HEK293T (cell line): Measurements from ENCODE around the gene TRAPPC1.
A peak's percentile ranks its signal among the peaks of the same experiment; 100 is the strongest.

Source experiments
- CTCF ChIA-PET: fragments of 350-600 bp; formaldehyde crosslinking; extraction: SDS; loops from one replicate; lab custom pipeline; 2021; ENCODE audit warnings: antibody characterized with exemption, inconsistent platforms; lab: Yijun Ruan, JAX
- POLR2A ChIA-PET: fragments of 350-600 bp; formaldehyde crosslinking; extraction: SDS; loops from one replicate; lab custom pipeline; 2020; ENCODE audit warnings: antibody characterized with exemption, inconsistent platforms; lab: Yijun Ruan, JAX
- DNase-seq: peaks from one replicate; pipeline ENCODE4 v3.0.0; 2012; ENCODE audit warnings: mixed read lengths; ENCODE audit errors: extremely low spot score
- ARNT ChIP-seq: fragments of 450-650 bp; IDR thresholded peaks from 2 replicates; pipeline ENCODE4 v1.6.1; 2017; ENCODE audit warnings: mild to moderate bottlenecking
- BHLHE40 ChIP-seq: fragments of 450-650 bp; IDR thresholded peaks from 2 replicates; pipeline ENCODE4 v1.6.1; 2016; ENCODE audit warnings: mild to moderate bottlenecking, moderate library complexity, borderline replicate concordance
- CTBP1 ChIP-seq: fragments of 450-650 bp; IDR thresholded peaks from 2 replicates; pipeline ENCODE4 v1.6.1; 2016; ENCODE audit warnings: borderline replicate concordance
- ELF4 ChIP-seq: fragments of 450-650 bp; IDR thresholded peaks from 2 replicates; pipeline ENCODE4 v1.6.1; 2017; ENCODE audit warnings: antibody characterized with exemption
- FOXA1 ChIP-seq: fragments of 450-650 bp; IDR thresholded peaks from 2 replicates; pipeline ENCODE4 v1.6.1; 2016; ENCODE audit warnings: mild to moderate bottlenecking
- FOXK2 ChIP-seq: fragments of 450-650 bp; IDR thresholded peaks from 2 replicates; pipeline ENCODE4 v1.6.1; 2016; ENCODE audit warnings: mild to moderate bottlenecking
- FOXM1 ChIP-seq: fragments of 450-650 bp; IDR thresholded peaks from 2 replicates; pipeline ENCODE4 v1.6.1; 2017; ENCODE audit warnings: mild to moderate bottlenecking, borderline replicate concordance
- HDGF ChIP-seq: fragments of 450-650 bp; IDR thresholded peaks from 2 replicates; pipeline ENCODE4 v1.6.1; 2017; ENCODE audit warnings: antibody characterized with exemption, borderline replicate concordance
- L3MBTL2 ChIP-seq: fragments of 450-650 bp; conservative IDR thresholded peaks from 2 replicates; pipeline ENCODE4 v1.6.1; 2016; ENCODE audit warnings: mild to moderate bottlenecking
- LEF1 ChIP-seq: fragments of 450-650 bp; IDR thresholded peaks from 2 replicates; pipeline ENCODE4 v1.6.1; 2017; ENCODE audit warnings: mild to moderate bottlenecking, borderline replicate concordance
- NFRKB ChIP-seq: fragments of 450-650 bp; IDR thresholded peaks from 2 replicates; pipeline ENCODE4 v1.6.1; 2016; ENCODE audit warnings: mild to moderate bottlenecking, moderate library complexity
- SP1 ChIP-seq: fragments of 450-650 bp; IDR thresholded peaks from 2 replicates; pipeline ENCODE4 v1.6.1; 2017
- SUZ12 ChIP-seq: fragments of 450-650 bp; IDR thresholded peaks from 2 replicates; pipeline ENCODE4 v1.6.1; 2016; ENCODE audit warnings: mild to moderate bottlenecking
- TARDBP ChIP-seq: fragments of 450-650 bp; IDR thresholded peaks from 2 replicates; pipeline ENCODE4 v1.6.1; 2016
- ZNF384 ChIP-seq: fragments of 450-650 bp; IDR thresholded peaks from 2 replicates; pipeline ENCODE4 v1.6.1; 2016
- TF ChIP-seq, protein P1 (sequence below): fragments of 450-650 bp; IDR thresholded peaks from 2 replicates; pipeline ENCODE4 v1.6.1; 2016

TRAPPC1 gene

DNA sequence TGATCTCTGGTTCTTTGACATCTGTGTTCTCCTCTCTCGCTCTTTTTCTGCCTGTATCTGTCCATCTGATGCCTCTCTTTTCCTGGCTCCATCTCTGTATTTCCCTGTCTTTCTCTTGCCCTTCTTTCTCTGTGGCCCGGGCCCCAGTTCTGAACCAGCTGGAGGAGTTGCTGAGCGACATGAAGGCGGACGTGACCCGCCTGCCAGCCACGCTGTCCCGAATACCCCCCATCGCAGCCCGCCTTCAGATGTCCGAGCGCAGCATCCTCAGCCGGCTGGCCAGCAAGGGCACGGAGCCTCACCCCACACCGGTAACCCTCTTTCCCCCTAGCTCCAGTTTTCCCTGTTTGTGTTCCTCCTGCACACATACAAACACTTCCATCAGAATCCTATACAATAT is 21.5 kb downstream of the TRAPPC1 start:
- ChIA-PET CTCF (no interaction called here), POLR2A (no interaction called here)
- TF ChIP-seq ZNF384 (no peak), CTBP1 (no peak), ELF4 (no peak), FOXA1 (no peak), HDGF (no peak)
- TF ChIP-seq, protein P1, sequence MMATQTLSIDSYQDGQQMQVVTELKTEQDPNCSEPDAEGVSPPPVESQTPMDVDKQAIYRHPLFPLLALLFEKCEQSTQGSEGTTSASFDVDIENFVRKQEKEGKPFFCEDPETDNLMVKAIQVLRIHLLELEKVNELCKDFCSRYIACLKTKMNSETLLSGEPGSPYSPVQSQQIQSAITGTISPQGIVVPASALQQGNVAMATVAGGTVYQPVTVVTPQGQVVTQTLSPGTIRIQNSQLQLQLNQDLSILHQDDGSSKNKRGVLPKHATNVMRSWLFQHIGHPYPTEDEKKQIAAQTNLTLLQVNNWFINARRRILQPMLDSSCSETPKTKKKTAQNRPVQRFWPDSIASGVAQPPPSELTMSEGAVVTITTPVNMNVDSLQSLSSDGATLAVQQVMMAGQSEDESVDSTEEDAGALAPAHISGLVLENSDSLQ = no peak
- no peak for DNase-seq

DNA sequence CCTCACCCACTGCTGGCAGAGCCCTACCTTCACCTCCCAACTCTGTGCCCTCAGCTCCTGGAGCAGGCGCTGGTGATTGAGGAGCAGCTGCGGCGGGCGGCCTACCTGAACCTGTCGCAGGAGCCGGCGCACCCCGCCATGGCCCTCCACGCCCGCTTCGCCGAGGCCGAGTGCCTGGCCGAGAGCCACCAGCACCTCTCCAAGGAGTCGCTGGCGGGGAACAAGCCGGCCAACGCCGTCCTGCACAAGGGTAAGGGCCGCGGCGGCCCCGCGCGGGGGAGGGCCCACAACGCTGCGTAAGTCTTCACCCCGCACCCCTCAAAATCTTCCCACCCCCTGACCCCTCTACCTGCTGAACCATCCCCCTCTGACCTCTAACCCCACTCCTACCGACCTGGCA is 22.7 kb downstream of the TRAPPC1 start:
- ChIA-PET CTCF (no interaction called here), POLR2A (interaction anchor here (1.3 kb wide), 1 partner anchor 81 kb away, joined by 4 read pairs; no protein-coding TSS in a partner anchor)
- no peak for DNase-seq
- no peak for TF ChIP-seq FOXA1
- TF ChIP-seq ELF4 = no peak
- no peak for TF ChIP-seq ARNT
- TF ChIP-seq SUZ12 = no peak
- no peak for TF ChIP-seq TARDBP
- TF ChIP-seq FOXM1 = no peak
- no peak for TF ChIP-seq L3MBTL2
- no peak for TF ChIP-seq HDGF
- TF ChIP-seq SP1 = no peak
- no peak for TF ChIP-seq NFRKB
- TF ChIP-seq CTBP1 = no peak
- no peak for TF ChIP-seq BHLHE40

DNA sequence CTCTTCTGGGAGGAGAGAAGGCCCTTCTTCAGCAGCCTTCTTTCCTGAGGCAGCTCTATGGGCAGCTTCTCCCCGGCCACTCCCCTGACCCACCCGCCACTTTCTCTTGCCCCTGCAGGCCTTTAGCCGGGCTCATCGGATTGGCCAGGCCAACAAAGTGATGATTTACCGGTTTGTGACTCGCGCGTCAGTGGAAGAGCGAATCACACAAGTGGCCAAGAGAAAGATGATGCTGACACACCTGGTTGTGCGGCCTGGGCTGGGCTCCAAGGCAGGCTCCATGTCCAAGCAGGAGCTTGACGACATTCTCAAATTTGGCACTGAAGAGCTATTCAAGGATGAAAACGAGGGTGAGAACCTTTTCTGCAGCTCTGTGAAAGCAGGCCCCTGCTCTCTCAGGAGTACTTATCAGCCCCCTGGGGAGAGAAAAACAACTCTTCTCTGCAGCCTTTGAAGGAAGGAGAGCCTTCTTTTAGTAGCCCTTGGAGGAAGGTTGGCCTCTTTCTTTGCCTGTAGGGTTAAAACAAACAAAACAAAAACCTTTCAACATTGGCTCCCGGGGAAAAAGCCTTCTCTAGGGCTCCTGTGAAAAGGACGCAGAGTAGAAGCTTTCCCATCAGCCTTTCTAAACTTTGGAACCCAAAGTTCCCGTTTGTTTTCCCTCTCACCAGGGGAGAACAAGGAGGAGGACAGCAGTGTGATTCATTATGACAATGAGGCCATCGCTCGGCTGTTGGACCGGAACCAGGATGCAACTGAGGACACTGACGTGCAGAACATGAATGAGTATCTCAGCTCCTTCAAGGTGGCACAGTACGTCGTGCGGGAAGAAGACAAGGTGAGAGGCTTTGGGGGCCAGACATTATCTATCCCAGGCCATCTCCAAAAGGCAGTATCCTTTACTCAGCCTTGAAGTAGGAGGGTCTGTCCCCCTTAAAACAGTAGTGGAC is 28.3 kb downstream of the TRAPPC1 start:
- ChIA-PET POLR2A (interaction anchor here (0.9 to 1.3 kb wide), 2 partner anchors 9 to 80 kb away, joined by 3 read pairs; no protein-coding TSS in a partner anchor), CTCF (interaction anchor here (0.6 kb wide), 1 partner anchor 87 kb away, joined by 3 read pairs; no protein-coding TSS in a partner anchor)
- TF ChIP-seq BHLHE40 (no peak), SUZ12 (no peak)
- TF ChIP-seq, protein P1 = peak; percentile 51
- DNase-seq = peak; percentile 44

DNA sequence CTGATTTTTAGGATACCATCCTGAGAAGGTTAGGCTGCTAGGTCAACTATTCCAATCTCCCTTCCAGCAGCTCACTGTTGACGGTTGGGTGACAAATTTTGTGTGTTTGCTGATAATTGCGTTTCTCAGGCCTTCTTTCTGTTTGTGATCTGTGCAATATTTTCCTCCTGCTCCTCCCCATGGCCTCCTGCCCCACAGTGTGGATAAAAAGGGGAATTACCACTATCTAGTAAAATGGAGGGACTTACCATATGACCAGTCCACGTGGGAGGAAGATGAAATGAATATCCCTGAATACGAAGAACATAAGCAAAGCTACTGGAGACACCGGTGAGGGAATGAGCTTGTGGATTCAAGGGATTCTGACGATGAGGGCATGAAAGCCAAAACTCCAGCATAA is 34.0 kb downstream of the TRAPPC1 start:
- TF ChIP-seq, protein P1 = no peak
- no peak for TF ChIP-seq FOXK2
- TF ChIP-seq SP1 = no peak
- no peak for TF ChIP-seq LEF1
- TF ChIP-seq FOXM1 = no peak
- TF ChIP-seq BHLHE40 = no peak
- TF ChIP-seq FOXA1 = no peak
- no peak for TF ChIP-seq ELF4
- peak; percentile 21 for DNase-seq
- POLR2A ChIA-PET = no interaction called here
- CTCF ChIA-PET = interaction anchor here (1.1 to 2.4 kb wide), 4 partner anchors 12 to 154 kb away, joined by 3 to 7 read pairs (median 4); partner anchors contain the start of gene NAA38

DNA sequence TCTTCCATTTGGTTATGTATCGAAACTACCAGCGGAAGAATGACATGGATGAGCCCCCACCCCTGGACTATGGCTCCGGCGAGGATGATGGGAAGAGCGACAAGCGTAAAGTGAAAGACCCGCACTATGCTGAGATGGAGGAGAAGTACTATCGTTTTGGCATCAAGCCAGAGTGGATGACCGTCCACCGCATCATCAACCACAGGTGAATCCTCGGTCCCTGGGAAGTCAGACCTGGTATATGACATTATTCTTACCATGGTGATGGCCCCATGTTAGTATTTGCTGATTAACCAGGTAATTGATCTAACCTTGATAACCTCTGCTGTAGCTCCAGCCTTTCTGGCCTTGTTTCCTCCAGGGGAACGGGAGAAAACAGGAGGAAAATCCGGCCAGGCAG is 34.7 kb downstream of the TRAPPC1 start:
- ChIA-PET POLR2A (no interaction called here), CTCF (interaction anchor here (1.7 to 2.4 kb wide), 2 partner anchors 38 to 153 kb away, joined by 4 to 7 read pairs; no protein-coding TSS in a partner anchor)
- no peak for DNase-seq
- TF ChIP-seq FOXA1 (no peak), FOXK2 (no peak), ELF4 (no peak), ZNF384 (no peak), SP1 (no peak), HDGF (no peak), BHLHE40 (no peak), TARDBP (no peak), NFRKB (no peak), FOXM1 (no peak), ARNT (no peak), L3MBTL2 (no peak)
- TF ChIP-seq, protein P1 = no peak

DNA sequence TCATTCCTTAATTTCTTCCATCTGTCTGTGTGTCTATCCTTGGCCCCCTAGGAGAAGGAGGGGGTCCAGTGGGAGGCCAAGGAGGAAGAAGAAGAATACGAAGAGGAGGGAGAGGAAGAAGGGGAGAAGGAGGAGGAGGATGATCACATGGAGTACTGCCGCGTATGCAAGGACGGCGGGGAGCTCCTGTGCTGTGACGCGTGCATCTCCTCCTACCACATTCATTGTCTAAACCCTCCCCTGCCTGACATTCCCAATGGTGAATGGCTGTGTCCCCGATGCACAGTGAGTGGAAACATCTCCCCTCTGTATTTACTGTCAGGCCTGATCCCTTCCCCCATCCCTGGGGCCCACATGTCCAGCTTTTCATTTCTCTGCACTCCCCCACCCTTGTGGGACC is 36.9 kb downstream of the TRAPPC1 start:
- CTCF ChIA-PET = interaction anchor here (0.8 kb wide), 1 partner anchor 206 kb away, joined by 3 read pairs; the partner anchor contains the start of gene WRAP53
- TF ChIP-seq NFRKB (no peak), LEF1 (no peak), ELF4 (no peak), FOXM1 (no peak), FOXK2 (no peak), SP1 (no peak), TARDBP (no peak), CTBP1 (no peak), SUZ12 (no peak), BHLHE40 (no peak), ARNT (no peak), FOXA1 (no peak), HDGF (no peak)
- TF ChIP-seq, protein P1 = no peak
- no peak for DNase-seq
- POLR2A ChIA-PET = interaction anchor here (0.6 kb wide), 1 partner anchor 39 kb away, joined by 3 read pairs; no protein-coding TSS in a partner anchor
